Retinal pigment epithelial cell (primary cell): ENCODE measurements around the gene MYBPC2.
A peak's percentile ranks its signal among the peaks of the same experiment; 100 is the strongest.

ENCODE experiments used
- DNase-seq: peaks from one replicate; pipeline ENCODE4 v3.0.0-alpha.2; 2010; ENCODE audit warnings: low read depth
- H3K4me3 ChIP-seq: 2 replicates; pipeline ENCODE4 v1.5.1; 2011; ENCODE audit warnings: mild to moderate bottlenecking, low read length, control low read depth, moderate library complexity
- TF ChIP-seq, protein P1 (sequence below): conservative IDR thresholded peaks from 2 replicates; pipeline ENCODE4 v1.5.1; 2011; ENCODE audit warnings: low read depth, low read length, control low read depth, inconsistent platforms

MYBPC2 gene

DNA sequence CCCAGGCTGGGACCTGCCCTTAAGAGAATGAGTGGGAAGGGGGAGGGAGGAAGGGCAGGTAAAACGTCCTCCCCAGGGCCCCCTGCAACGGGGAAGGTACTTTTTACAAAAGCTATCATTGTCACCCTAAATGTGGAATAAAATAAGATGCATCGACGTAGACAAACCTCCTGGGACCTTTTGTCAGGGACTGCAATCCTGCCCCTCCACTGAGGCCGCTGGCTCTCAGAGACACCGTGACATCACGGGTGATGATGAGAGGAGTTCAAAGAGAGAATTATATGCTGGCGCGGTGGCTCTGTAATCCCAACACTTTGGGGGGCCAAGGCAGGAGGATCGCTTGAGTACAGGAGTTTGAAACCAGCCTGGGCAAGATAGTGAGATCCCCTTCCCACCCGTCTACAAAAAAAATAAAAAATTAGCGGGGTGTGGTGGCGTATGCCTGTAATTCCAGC lies 1.8 kb upstream of the MYBPC2 start:
- no peak for DNase-seq
- peak overlapping the region; percentile 71 for H3K4me3 ChIP-seq
- TF ChIP-seq, protein P1, sequence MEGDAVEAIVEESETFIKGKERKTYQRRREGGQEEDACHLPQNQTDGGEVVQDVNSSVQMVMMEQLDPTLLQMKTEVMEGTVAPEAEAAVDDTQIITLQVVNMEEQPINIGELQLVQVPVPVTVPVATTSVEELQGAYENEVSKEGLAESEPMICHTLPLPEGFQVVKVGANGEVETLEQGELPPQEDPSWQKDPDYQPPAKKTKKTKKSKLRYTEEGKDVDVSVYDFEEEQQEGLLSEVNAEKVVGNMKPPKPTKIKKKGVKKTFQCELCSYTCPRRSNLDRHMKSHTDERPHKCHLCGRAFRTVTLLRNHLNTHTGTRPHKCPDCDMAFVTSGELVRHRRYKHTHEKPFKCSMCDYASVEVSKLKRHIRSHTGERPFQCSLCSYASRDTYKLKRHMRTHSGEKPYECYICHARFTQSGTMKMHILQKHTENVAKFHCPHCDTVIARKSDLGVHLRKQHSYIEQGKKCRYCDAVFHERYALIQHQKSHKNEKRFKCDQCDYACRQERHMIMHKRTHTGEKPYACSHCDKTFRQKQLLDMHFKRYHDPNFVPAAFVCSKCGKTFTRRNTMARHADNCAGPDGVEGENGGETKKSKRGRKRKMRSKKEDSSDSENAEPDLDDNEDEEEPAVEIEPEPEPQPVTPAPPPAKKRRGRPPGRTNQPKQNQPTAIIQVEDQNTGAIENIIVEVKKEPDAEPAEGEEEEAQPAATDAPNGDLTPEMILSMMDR: no peak

DNA sequence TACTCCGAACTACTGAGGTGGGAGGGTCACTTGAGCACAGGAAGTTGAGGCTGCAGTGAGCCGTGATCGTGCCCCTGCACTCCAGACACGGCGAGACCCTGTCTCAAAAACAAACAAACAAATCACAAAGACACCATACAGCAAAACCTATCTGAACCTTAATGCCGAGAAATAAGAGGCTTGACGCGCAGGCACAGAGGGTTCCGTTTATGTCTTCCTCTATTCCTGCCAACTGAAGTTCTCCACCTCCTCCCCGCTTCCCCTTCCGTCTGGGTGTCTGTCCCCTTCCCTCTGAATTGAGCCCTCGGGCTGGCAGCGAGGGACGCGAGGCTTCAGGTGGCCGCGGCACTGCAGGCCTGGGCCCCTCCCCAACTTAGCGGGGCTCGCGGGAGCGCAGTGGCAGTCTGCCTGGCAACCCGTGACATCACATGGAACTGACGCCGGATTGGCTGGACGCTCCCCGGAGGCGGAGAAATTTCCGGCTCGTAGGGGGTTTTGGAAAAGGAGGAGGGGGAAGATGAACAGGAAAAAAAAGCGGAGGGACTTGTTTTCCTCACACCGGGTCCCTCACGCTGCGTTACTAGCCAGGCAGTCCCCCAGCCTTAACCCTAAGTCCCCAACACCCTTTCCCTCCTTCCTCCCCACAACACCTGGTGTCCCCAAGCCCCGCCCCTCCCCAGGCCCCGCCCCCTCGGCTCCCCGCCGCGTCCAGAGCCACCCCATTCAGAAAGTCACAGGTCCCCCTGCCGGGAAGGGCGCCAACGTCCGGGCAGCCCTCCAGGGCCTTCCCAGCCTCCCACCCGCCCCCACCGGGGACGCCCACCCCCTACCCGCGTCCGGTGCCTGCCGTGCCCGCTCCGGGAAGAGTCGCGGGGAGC lies 1.1 kb upstream of the MYBPC2 start:
- H3K4me3 ChIP-seq: peak overlapping the region; percentile 71
- DNase-seq: peak; percentile 8

DNA sequence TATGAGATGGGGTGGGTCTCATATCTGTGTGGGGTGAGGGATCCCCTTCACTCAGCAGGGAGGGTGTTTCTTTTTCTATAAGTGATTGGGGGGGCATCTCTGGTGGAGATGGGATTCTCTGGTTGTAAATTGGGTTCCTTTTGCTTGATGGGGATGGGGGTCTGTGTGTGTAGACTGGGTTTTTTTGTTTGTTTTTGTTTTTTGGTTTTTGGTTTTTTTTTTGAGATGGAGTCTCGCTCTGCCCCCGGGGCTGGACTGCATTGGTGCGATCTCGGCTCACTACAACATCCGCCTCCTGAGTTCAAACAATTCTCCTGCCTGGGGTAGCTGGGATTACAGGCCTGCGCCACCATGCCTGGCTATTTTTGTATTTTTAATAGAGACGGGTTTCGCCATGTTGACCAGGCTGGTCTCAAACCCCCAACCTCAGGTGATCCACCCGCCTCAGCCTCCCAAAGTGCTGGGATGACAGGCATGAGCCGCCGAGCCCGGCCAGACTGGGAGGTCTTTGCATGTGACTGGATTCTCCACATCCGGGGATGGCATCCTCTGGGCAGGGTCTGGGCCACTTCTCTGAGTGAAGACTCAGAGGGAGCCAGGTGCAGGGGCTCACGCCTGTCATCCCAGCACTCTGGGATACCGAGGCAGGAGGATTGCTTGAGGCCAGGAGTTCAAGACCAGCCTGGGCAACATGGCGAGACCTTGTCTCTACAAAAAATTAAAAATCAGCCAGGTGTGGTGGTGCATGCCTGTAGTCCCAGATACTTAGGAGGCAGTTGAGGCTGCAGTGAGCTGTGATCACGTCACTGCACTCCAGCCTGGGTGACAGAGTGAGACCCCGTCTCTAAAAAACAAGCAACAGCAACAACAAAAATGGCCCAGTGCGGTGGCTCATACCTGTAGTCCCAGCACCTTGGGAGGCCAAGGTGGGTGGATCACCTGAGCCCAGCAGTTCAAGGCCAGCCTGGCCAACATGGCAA lies 799 bp downstream of the MYBPC2 start:
- no peak overlapping the region for H3K4me3 ChIP-seq
- DNase-seq: no peak

More for the DNA sequence above, 1.1 kb upstream of the MYBPC2 start:
- TF ChIP-seq, protein P1: no peak

DNA sequence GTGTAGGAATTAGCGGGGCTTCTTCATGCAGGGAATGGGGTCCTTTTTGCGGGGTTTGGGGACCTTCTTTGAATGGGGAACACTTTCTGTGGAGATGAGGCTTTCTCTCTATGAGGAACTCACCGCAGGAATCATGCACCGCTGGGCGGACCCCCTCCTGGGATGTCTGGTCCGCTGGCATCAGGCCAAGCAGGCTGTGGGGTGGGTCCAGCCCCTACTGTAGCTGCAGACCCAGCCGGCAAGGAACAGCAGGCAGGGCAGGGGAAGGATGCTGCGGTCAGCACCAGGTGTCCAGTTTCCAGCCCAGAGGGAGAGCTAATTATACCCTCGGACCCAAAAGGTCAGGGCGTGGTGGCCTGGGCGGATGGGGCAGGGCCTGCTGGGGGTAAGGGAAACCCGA lies 1.8 kb downstream of the MYBPC2 start:
- DNase-seq: no peak
- H3K4me3 ChIP-seq: no peak overlapping the region
- TF ChIP-seq, protein P1: no peak

More for the DNA sequence above, 799 bp downstream of the MYBPC2 start:
- TF ChIP-seq, protein P1: no peak

DNA sequence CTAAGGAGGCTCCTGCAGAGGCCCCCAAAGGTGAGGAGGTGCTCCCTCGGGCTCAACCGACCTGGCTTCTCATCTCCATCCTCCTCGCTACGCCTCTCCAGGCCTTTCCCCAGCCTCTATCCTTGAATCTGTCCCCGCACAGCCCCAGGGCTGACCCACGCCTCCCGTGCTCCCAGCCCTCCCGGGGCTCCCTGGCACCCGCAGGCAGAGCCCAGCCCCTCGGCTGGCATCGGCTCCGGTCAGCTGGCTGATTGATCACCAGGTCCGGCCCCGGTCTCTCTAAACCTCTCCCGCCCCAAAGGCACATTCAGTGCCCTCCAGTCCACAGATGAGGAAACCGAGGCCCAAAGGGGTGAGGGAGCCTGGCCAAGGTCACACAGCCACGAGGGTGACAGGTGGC lies 2.5 kb downstream of the MYBPC2 start:
- H3K4me3 ChIP-seq: no peak overlapping the region
- TF ChIP-seq, protein P1: no peak
- DNase-seq: no peak

DNA sequence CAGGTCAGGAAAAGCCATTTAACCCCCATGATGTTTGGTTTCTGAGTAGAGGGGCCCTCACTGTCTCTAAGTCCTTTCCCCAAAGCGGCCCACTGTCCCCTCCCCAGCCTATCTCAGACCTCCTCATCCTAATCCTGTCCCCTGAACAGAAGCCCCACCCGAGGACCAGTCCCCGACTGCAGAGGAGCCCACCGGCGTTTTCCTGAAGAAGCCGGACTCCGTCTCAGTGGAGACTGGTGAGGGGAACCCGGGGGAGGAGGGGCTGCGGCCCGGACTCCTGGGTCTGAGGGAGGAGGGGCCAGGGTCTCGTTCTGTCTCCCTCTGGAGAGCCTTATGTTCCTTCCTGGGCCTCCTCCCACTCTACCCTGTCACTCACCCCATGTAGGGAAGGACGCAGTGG lies 2.9 kb downstream of the MYBPC2 start:
- TF ChIP-seq, protein P1: no peak
- H3K4me3 ChIP-seq: no peak overlapping the region
- no peak for DNase-seq
